Panc1 (cell line): Measurements from ENCODE around the gene DENND1B. TPM values are rescaled to one million over a fixed set of nuclear protein-coding genes. Genes with fewer than 3 reads are reported as not detected.

Source experiments
- ATAC-seq: fragments of 200-7000 bp; cut with Tn5 transposase; 2 replicates; pipeline ENCODE4 v1.9.1; 2020; ENCODE audit warnings: mild to moderate bottlenecking, moderate library complexity
- BruUV-seq: library from RNA; stranded (reverse); fragments of 400-500 nt; replicated peaks from 2 replicates; lab custom pipeline; 2021; lab: Mats Ljungman, UMichigan
- CTCF ChIA-PET: fragments of 300-600 bp; sonication (Branson Sonifier 250); formaldehyde crosslinking; loops from one replicate; lab custom pipeline; 2022; ENCODE audit warnings: antibody characterized with exemption; lab: Charles Lee
- POLR2A ChIA-PET: fragments of 300-600 bp; sonication (Branson Sonifier 250); formaldehyde crosslinking; loops from one replicate; lab custom pipeline; 2022; ENCODE audit warnings: antibody characterized with exemption; lab: Charles Lee
- DNase-seq: peaks from one replicate; pipeline ENCODE4 v3.0.0-alpha.2; 2010; ENCODE audit warnings: low read depth, low spot score
- H3K27ac ChIP-seq: 2 replicates; pipeline ENCODE4 v1.5.1; 2011; ENCODE audit warnings: mild to moderate bottlenecking, low read length, inconsistent platforms
- H3K27me3 ChIP-seq: fragments of 200-500 bp; sonication (Bioruptor generic); 2 replicates; pipeline ENCODE4 v1.6.0; 2014; ENCODE audit warnings: low read length, inconsistent platforms; ENCODE audit not compliant: control insufficient read depth, insufficient read depth
- H3K36me3 ChIP-seq: fragments of 200-500 bp; sonication (Bioruptor generic); 2 replicates; pipeline ENCODE4 v1.5.1; 2014; ENCODE audit warnings: inconsistent platforms, mild to moderate bottlenecking, low read length, moderate library complexity; ENCODE audit not compliant: control insufficient read depth, insufficient read depth
- H3K4me1 ChIP-seq: 2 replicates; pipeline ENCODE4 v1.5.1; 2011; ENCODE audit warnings: inconsistent platforms, mild to moderate bottlenecking, low read length, moderate library complexity; ENCODE audit not compliant: control insufficient read depth, insufficient read depth
- H3K4me3 ChIP-seq, 2 experiments: 2 replicates each; pipeline ENCODE4 v1.5.1; 2011 to 2012; ENCODE audit warnings: low read depth in 2 of 2, low read length in 2 of 2, mild to moderate bottlenecking in 2 of 2, inconsistent platforms in 1 of 2, moderate library complexity in 1 of 2
- H3K9me3 ChIP-seq: fragments of 200-500 bp; sonication (Bioruptor generic); 2 replicates; pipeline ENCODE4 v1.5.1; 2014; ENCODE audit warnings: low read depth, mild to moderate bottlenecking, inconsistent platforms, low read length, moderate library complexity; ENCODE audit not compliant: control insufficient read depth, insufficient read depth
- CTCF ChIP-seq: fragments of 450-650 bp; IDR thresholded peaks from 2 replicates; pipeline ENCODE4 v1.5.1; 2017; ENCODE audit warnings: mild to moderate bottlenecking
- POLR2AphosphoS5 ChIP-seq: IDR thresholded peaks from 2 replicates; pipeline ENCODE4 v1.6.1; 2012; ENCODE audit warnings: mild to moderate bottlenecking, low read depth, low read length, moderate library complexity
- REST ChIP-seq, 2 experiments: IDR thresholded peaks; 2 replicates each; pipeline ENCODE4 v1.6.1; 2011 to 2012; ENCODE audit warnings: low read depth in 2 of 2, control low read depth in 1 of 2, low read length in 1 of 2, mild to moderate bottlenecking in 1 of 2, moderate library complexity in 1 of 2; ENCODE audit not compliant: insufficient read depth in 1 of 2
- SIN3A ChIP-seq: IDR thresholded peaks from 2 replicates; pipeline ENCODE4 v1.6.1; 2012; ENCODE audit warnings: low read depth, mild to moderate bottlenecking, low read length, moderate library complexity, borderline replicate concordance; ENCODE audit not compliant: insufficient read depth
- TCF7L2 ChIP-seq: IDR thresholded peaks from 2 replicates; pipeline ENCODE4 v1.6.1; 2011; ENCODE audit warnings: mild to moderate bottlenecking, low read depth, low read length, inconsistent platforms
- in situ Hi-C: cut with HindIII; loops from 2 replicates; pipeline ENCODE4 v1.10.0; 2016; ENCODE audit warnings: low sequenced_read_pairs, low pct_unique_long_range_greater_than_20kb
- intact Hi-C: fragments of 100-400 bp; cut with micrococcal nuclease; formaldehyde crosslinking; loops from one replicate; pipeline ENCODE4 v1.10.0; 2022; ENCODE audit not compliant: unreplicated experiment
- total RNA-seq: library from RNA; stranded (reverse); gene quantifications from one replicate; pipeline ENCODE4 v1.2.1, GENCODE V29; 2021; ENCODE audit not compliant: unreplicated experiment

DENND1B gene
- total RNA-seq, 1 experiment from 2014 or later: 7.7 TPM

- intact Hi-C loops: no loop called here
- Histone ChIP-seq H3K4me3 (no peak overlapping the region), H3K36me3 (no peaks in the 10 kb centered on the region), H3K27ac (no peak overlapping the region), H3K4me1 (no peaks in the 10 kb centered on the region; the same call in 1 of the 2 replicates), H3K27me3 (no peaks in the 10 kb centered on the region), H3K9me3 (no peaks in the 10 kb centered on the region)
- in situ Hi-C loops: no loop called here
- CTCF ChIA-PET: no interaction called here
- TF ChIP-seq SIN3A: no peak
- TF ChIP-seq TCF7L2: no peak
- no peak for TF ChIP-seq POLR2AphosphoS5
- TF ChIP-seq REST (IDR thresholded peaks at IDR 0.05; ENCODE audit: insufficient read depth in 1 of 2, low read depth in 2 of 2, low read length in 1 of 2): no peak
- no peak for TF ChIP-seq CTCF
- POLR2A ChIA-PET: no interaction called here
- DNase-seq (no peak), ATAC-seq (no peak)
- BruUV-seq: no TSS peak
These were observed 79.3 kb downstream of the DENND1B start for GRCh38 chr1:197695961-197696360.

- H3K4me3 ChIP-seq: no peak overlapping the region
- DNase-seq (no peak), ATAC-seq (no peak)
- ChIA-PET CTCF (interaction anchor here (0.6 to 0.8 kb wide), 3 partner anchors 66 to 176 kb away, joined by 3 to 7 read pairs (median 5); no protein-coding TSS in a partner anchor), POLR2A (no interaction called here)
- intact Hi-C loops (loop anchor here (5.0 kb wide), 1 partner anchor 224 kb away; the partner anchor contains the start of gene LHX9), in situ Hi-C loops (no loop called here)
- TF ChIP-seq POLR2AphosphoS5: no peak
- TF ChIP-seq CTCF: peak; percentile 43; the same call in 1 of the 2 replicates
- no peak for TF ChIP-seq REST (IDR thresholded peaks at IDR 0.05; ENCODE audit: insufficient read depth in 1 of 2, low read depth in 2 of 2, low read length in 1 of 2)
- no peak for TF ChIP-seq TCF7L2
- TF ChIP-seq SIN3A: no peak
- BruUV-seq: no TSS peak
- no peaks in the 10 kb centered on the region; the same call in 1 of the 2 replicates for H3K4me1 ChIP-seq
- no peaks in the 10 kb centered on the region for H3K27me3 ChIP-seq
- H3K36me3 ChIP-seq: no peaks in the 10 kb centered on the region
- no peak overlapping the region for H3K27ac ChIP-seq
- H3K9me3 ChIP-seq: peaks cover 7% of the 10 kb centered on the region; the same call in 1 of the 2 replicates
These were observed 82.3 kb downstream of the DENND1B start for GRCh38 chr1:197692965-197693364.
